ENCODE measurements around the gene DCDC2.

- TF ChIP-seq, protein P1, sequence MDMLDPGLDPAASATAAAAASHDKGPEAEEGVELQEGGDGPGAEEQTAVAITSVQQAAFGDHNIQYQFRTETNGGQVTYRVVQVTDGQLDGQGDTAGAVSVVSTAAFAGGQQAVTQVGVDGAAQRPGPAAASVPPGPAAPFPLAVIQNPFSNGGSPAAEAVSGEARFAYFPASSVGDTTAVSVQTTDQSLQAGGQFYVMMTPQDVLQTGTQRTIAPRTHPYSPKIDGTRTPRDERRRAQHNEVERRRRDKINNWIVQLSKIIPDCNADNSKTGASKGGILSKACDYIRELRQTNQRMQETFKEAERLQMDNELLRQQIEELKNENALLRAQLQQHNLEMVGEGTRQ (CRISPR knock-in tag; IDR thresholded peaks at IDR 0.05): no peak
- TF ChIP-seq CREB1 (CRISPR knock-in tag; IDR thresholded peaks at IDR 0.05) (no peak), E2F4 (CRISPR knock-in tag; IDR thresholded peaks at IDR 0.05; ENCODE audit: borderline replicate concordance, low read depth) (no peak), NFE2L1 (CRISPR knock-in tag; IDR thresholded peaks at IDR 0.05) (no peak), CTCF (IDR thresholded peaks at IDR 0.05) (no peak), ELF4 (CRISPR knock-in tag; IDR thresholded peaks at IDR 0.05; ENCODE audit: low read depth) (no peak), RELA (CRISPR knock-in tag; IDR thresholded peaks at IDR 0.05; ENCODE audit: borderline replicate concordance) (no peak), KAT7 (CRISPR knock-in tag; IDR thresholded peaks at IDR 0.05; ENCODE audit: borderline replicate concordance) (no peak), NFYB (CRISPR knock-in tag; conservative IDR thresholded peaks at IDR 0.05; ENCODE audit: low read depth) (no peak)
- TF ChIP-seq, protein P2, sequence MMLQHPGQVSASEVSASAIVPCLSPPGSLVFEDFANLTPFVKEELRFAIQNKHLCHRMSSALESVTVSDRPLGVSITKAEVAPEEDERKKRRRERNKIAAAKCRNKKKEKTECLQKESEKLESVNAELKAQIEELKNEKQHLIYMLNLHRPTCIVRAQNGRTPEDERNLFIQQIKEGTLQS (CRISPR knock-in tag; conservative IDR thresholded peaks at IDR 0.05): no peak
These were observed 44.4 kb downstream of the DCDC2 start for GRCh38 chr6:24313251-24314141.
